DOHH2 (cell line): ENCODE results near the gene C4orf50.

Experiments
- CTCF ChIP-seq: fragments of 200-600 bp; sonication (generic); IDR thresholded peaks from one replicate; pipeline ENCODE4 v1.5.1; 2014; ENCODE audit warnings: antibody characterized with exemption, mild to moderate bottlenecking, low read depth, low read length; ENCODE audit not compliant: poor library complexity, severe bottlenecking
- EZH2phosphoT487 ChIP-seq: fragments of 200-600 bp; sonication (generic); IDR thresholded peaks from 2 replicates; pipeline ENCODE4 v1.6.1; 2017; ENCODE audit warnings: borderline replicate concordance, mild to moderate bottlenecking, antibody characterized with exemption, low read length, moderate library complexity, mixed read lengths

DNA sequence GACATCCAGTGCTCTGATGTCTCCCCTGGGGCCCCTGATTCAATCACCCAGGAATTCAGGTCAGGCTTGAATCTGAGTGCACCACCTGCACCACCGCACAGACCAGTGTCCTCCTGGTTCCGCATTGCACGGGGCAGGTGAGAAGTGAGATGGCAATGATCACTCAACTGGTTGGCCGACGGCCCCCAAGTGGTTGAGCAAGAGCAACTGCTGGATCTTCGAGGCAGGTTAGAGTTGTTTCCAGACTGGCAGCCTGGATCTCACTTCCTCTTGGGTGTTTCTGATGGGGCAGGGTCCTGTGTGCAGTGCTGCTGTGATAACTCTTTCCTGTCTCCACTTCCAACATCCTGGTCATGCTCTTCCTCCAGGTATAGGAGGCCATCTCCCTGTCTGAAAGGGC, 50.4 kb downstream of the C4orf50 start:
- no peak for TF ChIP-seq CTCF
- no peak for TF ChIP-seq EZH2phosphoT487
